Measurements from ENCODE around the gene TMEM258. TPM values are rescaled to one million over a fixed set of nuclear protein-coding genes. Genes with fewer than 3 reads are reported as not detected.

Gene TMEM258
- total RNA-seq, 1 experiment from 2014 or later: 201 TPM

DNA sequence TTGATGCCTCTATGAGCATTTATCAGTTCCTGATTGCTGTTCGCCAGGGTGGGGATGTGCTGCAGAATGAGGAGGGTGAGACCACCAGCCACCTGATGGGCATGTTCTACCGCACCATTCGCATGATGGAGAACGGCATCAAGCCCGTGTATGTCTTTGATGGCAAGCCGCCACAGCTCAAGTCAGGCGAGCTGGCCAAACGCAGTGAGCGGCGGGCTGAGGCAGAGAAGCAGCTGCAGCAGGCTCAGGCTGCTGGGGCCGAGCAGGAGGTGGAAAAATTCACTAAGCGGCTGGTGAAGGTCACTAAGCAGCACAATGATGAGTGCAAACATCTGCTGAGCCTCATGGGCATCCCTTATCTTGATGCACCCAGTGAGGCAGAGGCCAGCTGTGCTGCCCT lies 3.1 kb upstream of the TMEM258 start:
- no peak overlapping the region for H3K27ac Mint-ChIP-seq
- no peak for DNase-seq

More for the DNA sequence above, 3.1 kb upstream of the TMEM258 start:
- no peaks in the 10 kb centered on the region; the same call in 1 of the 2 replicates for H3K27me3 Mint-ChIP-seq (ENCODE audit: low read depth)
- H3T11ph ChIP-seq (ENCODE audit: low read length): no peak overlapping the region
- H3K36me3 Mint-ChIP-seq (ENCODE audit: insufficient read depth in 1 of 3, low read depth in 3 of 3): peaks cover 21 to 62% (median 48%) of the 10 kb centered on the region in 3 experiments
- H2BK15ac ChIP-seq (ENCODE audit: low read depth, low read length): no peak overlapping the region
- peaks cover 23 to 29% of the 10 kb centered on the region in 2 experiments for H3K4me1 Mint-ChIP-seq
- no peak overlapping the region for H3K56ac ChIP-seq (ENCODE audit: insufficient read length, low read depth, low read length)
- no peak overlapping the region for H3K9ac ChIP-seq (ENCODE audit: extremely low read depth, insufficient read length, low read length)
- H3K79me2 ChIP-seq (ENCODE audit: insufficient read depth, low read length): peaks cover 16% of the 10 kb centered on the region; the same call in 1 of the 2 replicates
- H2BK20ac ChIP-seq (ENCODE audit: low read depth, low read length, poor library complexity, severe bottlenecking): no peak overlapping the region
- H3K23me2 ChIP-seq (ENCODE audit: insufficient read length, low read depth, low read length, poor library complexity, severe bottlenecking): peaks cover 3% of the 10 kb centered on the region
- H2BK12ac ChIP-seq (ENCODE audit: insufficient read length, low read depth, low read length): no peak overlapping the region
- peak overlapping the region in 1 of 2 experiments; percentile 30; a peak in 1 of 5 replicates for H3K4me3 Mint-ChIP-seq
- H4K20me1 ChIP-seq (ENCODE audit: control insufficient read depth, insufficient read depth, insufficient read length): no peaks in the 10 kb centered on the region
- H3K18ac ChIP-seq (ENCODE audit: insufficient read length, low read depth, low read length): no peak overlapping the region
- no peaks in the 10 kb centered on the region for H3K4me1 ChIP-seq (ENCODE audit: insufficient read depth, low read length)
- H3K4ac ChIP-seq (ENCODE audit: low read depth, low read length): no peak overlapping the region
- no peaks in the 10 kb centered on the region for H3K27me3 ChIP-seq (ENCODE audit: insufficient read depth, low read length)
- H3K14ac ChIP-seq (ENCODE audit: insufficient read depth, low read length): no peak overlapping the region
- H2AK5ac ChIP-seq (ENCODE audit: insufficient read length, low read length): no peak overlapping the region
- H4K8ac ChIP-seq (replicated peaks; ENCODE audit: insufficient read length, low read depth, low read length): no peak overlapping the region
- no peak overlapping the region for H3K4me2 ChIP-seq (ENCODE audit: insufficient read depth, insufficient read length, low read length)
- no peak overlapping the region for H3K23ac ChIP-seq (ENCODE audit: insufficient read length, low read depth, low read length)
- no peak overlapping the region for H4K91ac ChIP-seq (ENCODE audit: insufficient read length, low read depth, low read length)
- no peak overlapping the region for H3K27ac ChIP-seq (ENCODE audit: insufficient read length, low read depth, low read length)
- no peaks in the 10 kb centered on the region for H3K9me3 ChIP-seq (ENCODE audit: control insufficient read depth, low read depth, low read length)
- H2BK120ac ChIP-seq (ENCODE audit: low read depth, low read length, poor library complexity, severe bottlenecking): no peak overlapping the region
- no peak overlapping the region for H4K5ac ChIP-seq (ENCODE audit: insufficient read length, low read depth, low read length)
- peaks cover 5% of the 10 kb centered on the region for H3K79me1 ChIP-seq (ENCODE audit: insufficient read depth, low read depth, low read length, poor library complexity, severe bottlenecking)
- no peak overlapping the region for H2AFZ ChIP-seq (ENCODE audit: low read length)
- no CpG with 5 or more reads among the region's 12 CpGs for WGBS (ENCODE audit: extremely low coverage, insufficient read length, low lambda C conversion rate)
- TF ChIP-seq, protein P1, sequence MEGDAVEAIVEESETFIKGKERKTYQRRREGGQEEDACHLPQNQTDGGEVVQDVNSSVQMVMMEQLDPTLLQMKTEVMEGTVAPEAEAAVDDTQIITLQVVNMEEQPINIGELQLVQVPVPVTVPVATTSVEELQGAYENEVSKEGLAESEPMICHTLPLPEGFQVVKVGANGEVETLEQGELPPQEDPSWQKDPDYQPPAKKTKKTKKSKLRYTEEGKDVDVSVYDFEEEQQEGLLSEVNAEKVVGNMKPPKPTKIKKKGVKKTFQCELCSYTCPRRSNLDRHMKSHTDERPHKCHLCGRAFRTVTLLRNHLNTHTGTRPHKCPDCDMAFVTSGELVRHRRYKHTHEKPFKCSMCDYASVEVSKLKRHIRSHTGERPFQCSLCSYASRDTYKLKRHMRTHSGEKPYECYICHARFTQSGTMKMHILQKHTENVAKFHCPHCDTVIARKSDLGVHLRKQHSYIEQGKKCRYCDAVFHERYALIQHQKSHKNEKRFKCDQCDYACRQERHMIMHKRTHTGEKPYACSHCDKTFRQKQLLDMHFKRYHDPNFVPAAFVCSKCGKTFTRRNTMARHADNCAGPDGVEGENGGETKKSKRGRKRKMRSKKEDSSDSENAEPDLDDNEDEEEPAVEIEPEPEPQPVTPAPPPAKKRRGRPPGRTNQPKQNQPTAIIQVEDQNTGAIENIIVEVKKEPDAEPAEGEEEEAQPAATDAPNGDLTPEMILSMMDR (conservative IDR thresholded peaks at IDR 0.05): no peak
- H3K9me3 Mint-ChIP-seq: no peaks in the 10 kb centered on the region
- no peak overlapping the region for H2BK5ac ChIP-seq (ENCODE audit: insufficient read length, low read length)
